Measurements from ENCODE around the gene KCNAB2.
"Not testable (repeated sequence)": the region's sequence is repeated elsewhere in the genome, so short reads cannot be mapped to it uniquely, and the experiment has no call there.

The KCNAB2 gene

GRCh38 chr1:6052543-6053205 lies 7.0 kb downstream of the KCNAB2 start:
- peak in 16 of 58 donors; percentile 2 to 48 (median 16) for DNase-seq

- DNase-seq: no peak
These were observed 7.5 kb downstream of the KCNAB2 start for GRCh38 chr1:6053206-6053546.

- DNase-seq: no peak
These were observed 8.9 kb downstream of the KCNAB2 start for GRCh38 chr1:6054596-6054995.

GRCh38 chr1:6056572-6056948 lies 10.9 kb downstream of the KCNAB2 start:
- no peak for DNase-seq

GRCh38 chr1:6057170-6057845 lies 11.6 kb downstream of the KCNAB2 start:
- no peak for DNase-seq

GRCh38 chr1:6059866-6060265 lies 14.2 kb downstream of the KCNAB2 start:
- no peak for DNase-seq

GRCh38 chr1:6062670-6063069 lies 17.0 kb downstream of the KCNAB2 start:
- no peak for DNase-seq

GRCh38 chr1:6063532-6064053 lies 17.9 kb downstream of the KCNAB2 start:
- not testable (repeated sequence) for DNase-seq

GRCh38 chr1:6065093-6065858 lies 19.6 kb downstream of the KCNAB2 start:
- peak in 6 of 58 donors; percentile 7 to 46 (median 26) for DNase-seq

- DNase-seq: no peak
These were observed 21.0 kb downstream of the KCNAB2 start for GRCh38 chr1:6066680-6067079.

GRCh38 chr1:6068073-6068472 lies 22.4 kb downstream of the KCNAB2 start:
- DNase-seq: no peak

- no peak for DNase-seq
These were observed 23.2 kb downstream of the KCNAB2 start for GRCh38 chr1:6068932-6069331.

GRCh38 chr1:6069573-6069972 lies 23.9 kb downstream of the KCNAB2 start:
- DNase-seq: no peak

- DNase-seq: no peak
These were observed 24.8 kb downstream of the KCNAB2 start for GRCh38 chr1:6070450-6070974.

- no peak for DNase-seq
These were observed 25.5 kb downstream of the KCNAB2 start for GRCh38 chr1:6071219-6071618.

GRCh38 chr1:6072774-6073479 lies 27.2 kb downstream of the KCNAB2 start:
- DNase-seq: no peak

GRCh38 chr1:6073480-6074053 lies 27.9 kb downstream of the KCNAB2 start:
- DNase-seq: no peak

GRCh38 chr1:6074192-6074901 lies 28.7 kb downstream of the KCNAB2 start:
- peak in 3 of 58 donors; percentile 18 to 40 (median 31) for DNase-seq

- DNase-seq: no peak
These were observed 30.1 kb downstream of the KCNAB2 start for GRCh38 chr1:6075748-6076147.

- not testable (repeated sequence) for DNase-seq
These were observed 31.4 kb downstream of the KCNAB2 start for GRCh38 chr1:6077061-6077460.

All from anterior cingulate cortex (tissue), 58 donors.